WI38 (cell line): Measurements from ENCODE around the gene SHISA5.
A peak's percentile ranks its signal among the peaks of the same experiment; 100 is the strongest.
"Not testable (repeated sequence)": the region's sequence is repeated elsewhere in the genome, so short reads cannot be mapped to it uniquely, and the experiment has no call there.

ENCODE experiments used
- H3K4me3 ChIP-seq: 2 replicates; pipeline ENCODE4 v1.5.1; 2011; ENCODE audit warnings: low read depth, mild to moderate bottlenecking, control low read depth, low read length
- TF ChIP-seq, protein P1 (sequence below): IDR thresholded peaks from 2 replicates; pipeline ENCODE4 v1.5.1; 2012; ENCODE audit warnings: low read depth, mild to moderate bottlenecking, control low read depth, low read length

The SHISA5 gene

DNA sequence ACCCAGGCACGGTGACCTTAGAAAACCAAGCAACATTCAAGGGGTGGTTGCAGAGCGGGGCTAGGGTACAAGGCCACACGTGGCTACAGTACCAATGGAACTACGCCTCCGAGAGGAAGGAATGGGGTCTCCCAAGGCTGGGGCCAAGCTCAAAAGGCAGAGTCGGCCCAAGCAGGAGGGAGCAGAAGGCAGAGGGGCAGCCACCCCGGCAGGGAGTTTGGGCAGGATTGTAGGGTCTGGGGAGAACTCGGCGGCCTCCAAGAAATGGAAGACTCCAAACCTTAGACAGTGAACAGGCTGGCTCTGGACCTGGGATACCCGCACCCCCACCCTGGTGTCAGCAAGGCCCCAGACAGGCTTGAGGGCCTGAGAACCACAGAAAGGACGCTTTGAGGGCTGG is 28.8 kb downstream of the SHISA5 start:
- TF ChIP-seq, protein P1, sequence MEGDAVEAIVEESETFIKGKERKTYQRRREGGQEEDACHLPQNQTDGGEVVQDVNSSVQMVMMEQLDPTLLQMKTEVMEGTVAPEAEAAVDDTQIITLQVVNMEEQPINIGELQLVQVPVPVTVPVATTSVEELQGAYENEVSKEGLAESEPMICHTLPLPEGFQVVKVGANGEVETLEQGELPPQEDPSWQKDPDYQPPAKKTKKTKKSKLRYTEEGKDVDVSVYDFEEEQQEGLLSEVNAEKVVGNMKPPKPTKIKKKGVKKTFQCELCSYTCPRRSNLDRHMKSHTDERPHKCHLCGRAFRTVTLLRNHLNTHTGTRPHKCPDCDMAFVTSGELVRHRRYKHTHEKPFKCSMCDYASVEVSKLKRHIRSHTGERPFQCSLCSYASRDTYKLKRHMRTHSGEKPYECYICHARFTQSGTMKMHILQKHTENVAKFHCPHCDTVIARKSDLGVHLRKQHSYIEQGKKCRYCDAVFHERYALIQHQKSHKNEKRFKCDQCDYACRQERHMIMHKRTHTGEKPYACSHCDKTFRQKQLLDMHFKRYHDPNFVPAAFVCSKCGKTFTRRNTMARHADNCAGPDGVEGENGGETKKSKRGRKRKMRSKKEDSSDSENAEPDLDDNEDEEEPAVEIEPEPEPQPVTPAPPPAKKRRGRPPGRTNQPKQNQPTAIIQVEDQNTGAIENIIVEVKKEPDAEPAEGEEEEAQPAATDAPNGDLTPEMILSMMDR = no peak

DNA sequence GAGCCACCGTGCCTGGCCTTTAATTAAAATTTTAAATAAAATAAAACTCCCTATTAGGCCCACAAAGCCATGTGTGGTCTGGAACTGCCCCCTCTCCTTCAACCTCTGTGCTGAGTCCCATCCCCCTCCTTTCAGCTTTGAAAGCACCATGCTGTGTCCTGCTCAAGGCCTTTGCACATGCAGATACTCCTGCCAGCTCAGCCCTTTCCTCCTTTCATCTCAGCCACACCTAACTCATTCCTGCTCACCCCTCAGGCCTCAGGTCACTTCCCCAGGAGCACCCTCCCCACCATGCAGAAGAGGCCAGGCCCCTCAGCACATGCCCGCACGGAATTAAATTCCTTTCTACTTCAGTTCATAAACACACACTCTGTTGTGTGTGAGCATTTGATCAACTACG is 29.4 kb downstream of the SHISA5 start:
- TF ChIP-seq, protein P1 = no peak
- H3K4me3 ChIP-seq = no peak overlapping the region

More for the DNA sequence above, 28.8 kb downstream of the SHISA5 start:
- H3K4me3 ChIP-seq = no peak overlapping the region

DNA sequence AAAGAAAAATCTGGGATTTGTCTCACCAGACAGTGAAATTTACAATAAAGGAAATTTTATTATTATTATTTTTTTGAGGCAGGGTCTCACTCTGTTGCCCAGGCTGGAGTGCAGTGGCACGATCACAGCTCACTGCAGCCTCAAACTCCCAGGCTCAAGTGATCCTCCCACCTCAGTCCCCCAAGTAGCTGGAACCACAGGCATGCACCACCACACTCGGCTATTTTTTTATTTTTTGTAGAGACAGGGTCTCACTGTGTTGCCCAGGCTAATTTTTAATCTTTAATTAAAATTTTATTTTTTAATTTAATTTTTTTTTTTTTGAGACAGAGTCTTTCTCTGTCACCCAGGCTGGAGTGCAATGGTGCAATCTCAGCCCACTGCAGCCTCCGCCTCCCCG is 29.9 kb downstream of the SHISA5 start:
- not testable (repeated sequence) for H3K4me3 ChIP-seq

DNA sequence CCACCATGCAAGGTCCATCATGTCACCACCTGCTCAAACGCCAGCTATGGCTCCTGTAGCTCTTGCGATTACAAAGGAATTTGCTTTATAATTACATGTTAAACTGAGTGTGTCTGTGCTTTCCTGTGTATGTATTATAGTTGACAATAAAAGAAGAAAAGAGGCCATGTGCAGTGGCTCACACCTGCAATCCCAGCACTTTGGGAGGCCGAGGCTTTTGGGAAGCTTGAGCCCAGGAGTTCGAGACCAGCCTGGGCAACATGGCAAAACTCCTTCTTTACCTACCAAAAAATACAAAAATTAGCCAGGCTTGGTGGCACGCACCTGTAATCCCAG is 30.4 kb downstream of the SHISA5 start:
- TF ChIP-seq, protein P1 = no peak
- H3K4me3 ChIP-seq = no peak overlapping the region

DNA sequence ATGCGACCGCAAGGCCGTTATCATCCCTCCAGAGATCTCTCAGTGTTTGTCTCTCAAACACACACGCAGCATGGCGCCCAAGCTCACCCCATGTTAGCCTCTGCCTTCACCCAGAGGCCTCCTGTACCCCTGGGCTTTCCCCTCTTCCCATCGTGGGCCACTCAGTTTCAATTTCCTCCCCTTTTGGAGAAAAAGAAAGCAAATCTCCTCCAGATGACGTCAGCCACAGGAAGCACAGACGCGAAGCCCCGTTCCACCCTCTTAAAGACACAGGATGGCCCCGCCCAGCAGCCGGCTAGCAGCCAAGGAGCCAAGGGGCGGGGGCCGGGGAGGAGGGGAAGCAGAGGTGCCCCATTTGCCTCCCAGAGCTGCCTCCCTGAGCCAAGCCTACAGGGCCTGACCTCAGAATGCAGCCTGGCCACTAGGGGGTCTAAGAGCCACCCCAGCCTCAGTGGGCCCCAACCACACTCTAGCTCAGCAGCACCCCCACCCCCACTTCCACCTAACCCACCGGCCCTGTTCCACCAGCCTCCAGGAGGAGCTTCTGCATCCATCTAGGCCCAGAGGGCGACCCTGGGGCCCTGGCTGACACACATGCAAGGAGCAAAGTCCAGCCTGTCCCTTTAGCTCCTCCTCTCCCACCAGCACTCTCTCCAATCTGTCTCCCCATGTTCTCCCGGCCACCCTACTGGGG is 30.9 kb downstream of the SHISA5 start:
- TF ChIP-seq, protein P1 = 0 out of 2 replicates have a peak, but pooled peaks have one; percentile 25
- H3K4me3 ChIP-seq = peak overlapping the region; percentile 71

DNA sequence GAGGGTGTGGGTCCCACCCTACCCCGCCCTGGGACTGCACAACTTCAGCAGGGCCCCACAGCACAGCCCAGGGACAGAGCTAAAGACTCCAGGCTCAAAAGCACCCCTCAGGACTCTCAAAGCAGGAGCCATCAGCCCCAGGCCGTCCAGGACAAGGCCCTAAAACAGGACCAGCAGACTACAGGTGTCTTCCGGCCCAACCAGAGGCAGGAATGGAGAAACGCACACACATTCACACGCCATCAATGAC is 31.4 kb downstream of the SHISA5 start:
- H3K4me3 ChIP-seq = peak overlapping the region; percentile 71
- TF ChIP-seq, protein P1 = no peak

DNA sequence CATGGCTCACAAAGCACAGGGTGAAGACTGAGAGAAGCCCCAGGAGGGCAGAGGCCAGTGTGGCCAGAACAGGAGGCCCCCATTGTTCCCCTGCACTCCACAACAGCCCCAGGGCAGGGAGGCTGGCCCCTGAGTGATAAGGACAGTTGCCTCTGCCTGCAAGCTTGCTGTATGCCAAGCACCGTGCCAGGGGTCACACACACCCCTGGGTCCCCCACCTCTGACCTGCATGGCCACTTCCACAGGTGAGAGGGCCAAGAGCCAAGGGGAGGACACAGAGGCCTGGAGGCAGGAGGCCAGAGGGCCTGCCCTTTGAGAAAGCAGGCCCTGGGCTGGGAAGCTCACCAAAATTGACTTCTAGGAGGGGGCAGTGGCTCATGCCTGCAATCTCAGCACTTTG is 33.7 kb downstream of the SHISA5 start:
- TF ChIP-seq, protein P1 = no peak
- no peak overlapping the region for H3K4me3 ChIP-seq
